Ovary (tissue), 9 donors: ENCODE results near the gene PXDC1. TPM values are rescaled to one million over a fixed set of nuclear protein-coding genes. Genes with fewer than 3 reads are reported as not detected.

ENCODE experiments used
- DNase-seq, 5 donors: peaks; one replicate each; pipeline ENCODE4 v3.0.0-alpha.2; 2019 to 2020
- H3K27ac ChIP-seq, 2 donors: fragments of 200-600 bp; one replicate each; pipeline versions ENCODE4 v1.5.1 to v1.8.0; 2019 to 2022
- H3K27me3 ChIP-seq: fragments of 200-600 bp; one replicate; pipeline ENCODE4 v1.8.0; 2022
- H3K36me3 ChIP-seq: fragments of 200-600 bp; sonication (generic); one replicate; pipeline ENCODE4 v1.5.1; 2019
- H3K4me1 ChIP-seq: one replicate; pipeline ENCODE4 v1.8.1; 2013; ENCODE audit warnings: mild to moderate bottlenecking, moderate library complexity; ENCODE audit not compliant: insufficient read depth
- H3K4me3 ChIP-seq: fragments of 200-600 bp; sonication (generic); one replicate; pipeline ENCODE4 v1.5.1; 2017
- H3K9me3 ChIP-seq, 2 donors: fragments of 200-600 bp in 1 of 2; sonication (generic) in 1 of 2; one replicate each; pipeline versions ENCODE4 v1.5.1 to v1.8.1; 2013 to 2019; ENCODE audit warnings: mild to moderate bottlenecking in 1 of 2, moderate library complexity in 1 of 2
- EP300 ChIP-seq: sonication (generic); formaldehyde crosslinking; IDR thresholded peaks from one replicate; pipeline ENCODE4 v1.6.1; 2017; ENCODE audit warnings: antibody characterized with exemption
- POLR2A ChIP-seq: fragments of 450-650 bp; IDR thresholded peaks from one replicate; pipeline ENCODE4 v1.6.1; 2017; ENCODE audit warnings: antibody characterized with exemption, mild to moderate bottlenecking, moderate library complexity
- WGBS, 3 donors: extraction: QIAGEN DNeasy Blood & Tissue Kit in 1 of 3; methylation state at CpG; one replicate each; pipeline versions ENCODE4 v1.1.5 to v1.1.7; 2013 to 2017; 5-methylcytosine and 5-hydroxymethylcytosine counted together
- intact Hi-C, 4 donors: fragments of 100-400 bp; cut with DNase I; formaldehyde crosslinking; loops; one replicate each; pipeline versions ENCODE4 v1.11.0 to v1.15.1; 2022 to 2023
- polyA plus RNA-seq, 2 donors: library from polyadenylated mRNA; stranded (reverse); fragments of 200-250 nt in 1 of 2; fragments of 350-450 nt in 1 of 2; fragmentation: Illumina TruSeq in 1 of 2; extraction: RNeasy Lipid Tissue Mini Kit (QIAGEN cat#74804) in 1 of 2; gene quantifications; one replicate each; pipeline ENCODE4 v1.2.3, GENCODE V29; 2013 to 2014
- total RNA-seq, 7 donors: library from RNA; depleted of rRNA in 2 of 7; stranded (reverse); fragments of >200 nt in 2 of 7; fragmentation: NEBNext Ultra II Directional in 3 of 7; extraction: Animal tissue kit (Norgen Biotek cat#: 25700) in 3 of 7; gene quantifications; one replicate each; pipeline versions ENCODE4 v1.1.0 to v1.2.4, GENCODE V29; 2016 to 2023
- TF ChIP-seq, protein P1 (sequence below), 3 donors: fragments of 450-650 bp in 2 of 3; fragments of 200-600 bp in 1 of 3; IDR thresholded peaks; one replicate each; pipeline versions ENCODE4 v1.5.1 to v1.8.0; 2016 to 2022; ENCODE audit warnings: antibody characterized with exemption in 3 of 3, mild to moderate bottlenecking in 1 of 3
- donor health status: DM: no; HTN: no; CAD: no; lungs with moderate emphysema.
- donor health status: DM: no; HTN: no; CAD: no.
- donor health status: Bipolar disorder and iron deficiency.
- donor health status: DM: yes; HTN: yes; CAD: no.
- donor health status: DM: no; HTN: no; CAD: no.
- donor health status: DM: yes; HTN: yes; CAD: no.

PXDC1 gene
- total and polyA plus RNA-seq, 9 donors, result 16.1 to 49.4 (median 23.4) TPM

DNA sequence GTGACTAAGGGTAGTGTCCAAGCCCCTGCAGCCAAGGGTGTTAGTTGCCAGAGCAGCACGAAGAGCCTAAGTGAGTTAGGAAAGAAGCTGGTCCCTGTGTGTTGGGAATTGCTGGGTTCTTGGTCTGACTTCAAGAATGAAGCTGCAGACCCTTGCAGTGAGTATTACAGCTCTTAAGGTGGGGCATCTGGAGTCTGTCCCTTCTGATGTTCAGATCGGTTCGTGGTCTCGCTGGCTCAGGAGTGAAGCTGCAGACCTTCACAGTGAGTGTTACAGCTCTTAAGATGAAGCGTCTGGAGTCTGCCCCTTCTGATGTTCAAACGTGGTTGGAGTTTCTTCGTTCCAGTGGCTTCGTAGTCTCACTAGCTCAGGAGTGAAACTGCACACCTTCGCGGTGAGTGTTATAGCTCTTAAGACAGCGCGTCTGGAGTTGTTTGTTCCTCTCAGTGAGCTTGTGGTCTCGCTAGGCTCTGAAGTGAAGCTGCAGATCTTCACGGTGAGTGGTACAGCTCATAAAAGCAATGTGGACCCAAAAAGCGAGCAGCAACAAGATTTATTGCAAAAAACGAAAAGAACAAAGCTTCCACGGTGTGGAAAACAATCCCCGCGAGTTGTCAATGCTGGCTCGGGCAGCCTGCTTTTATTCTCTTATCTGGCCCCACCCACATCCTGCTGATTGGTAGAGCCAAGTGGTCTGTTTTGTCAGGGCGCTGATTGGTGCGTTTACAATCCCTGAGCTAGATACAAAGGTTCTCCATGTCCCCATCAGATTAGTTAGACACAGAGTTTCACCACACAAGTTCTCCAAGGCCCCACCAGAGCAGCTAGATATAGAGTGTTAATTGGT lies 31.8 kb downstream of the PXDC1 start:
- Histone ChIP-seq H3K27ac (no peak overlapping the region), H3K4me3 (no peak overlapping the region), H3K4me1 (no peaks in the 10 kb centered on the region), H3K9me3 (no peaks in the 10 kb centered on the region), H3K27me3 (no peaks in the 10 kb centered on the region), H3K36me3 (no peaks in the 10 kb centered on the region)
- intact Hi-C loops, result loop anchor here in 1 of 4 donors (10.0 kb wide), 1 partner anchor 265 kb away; the partner anchor contains the start of gene SLC22A23
- 62 to 77% (median 68%) methylated on average over 22 of the region's 22 CpGs for WGBS, 3 donors
- no peak for DNase-seq
- TF ChIP-seq, protein P1, sequence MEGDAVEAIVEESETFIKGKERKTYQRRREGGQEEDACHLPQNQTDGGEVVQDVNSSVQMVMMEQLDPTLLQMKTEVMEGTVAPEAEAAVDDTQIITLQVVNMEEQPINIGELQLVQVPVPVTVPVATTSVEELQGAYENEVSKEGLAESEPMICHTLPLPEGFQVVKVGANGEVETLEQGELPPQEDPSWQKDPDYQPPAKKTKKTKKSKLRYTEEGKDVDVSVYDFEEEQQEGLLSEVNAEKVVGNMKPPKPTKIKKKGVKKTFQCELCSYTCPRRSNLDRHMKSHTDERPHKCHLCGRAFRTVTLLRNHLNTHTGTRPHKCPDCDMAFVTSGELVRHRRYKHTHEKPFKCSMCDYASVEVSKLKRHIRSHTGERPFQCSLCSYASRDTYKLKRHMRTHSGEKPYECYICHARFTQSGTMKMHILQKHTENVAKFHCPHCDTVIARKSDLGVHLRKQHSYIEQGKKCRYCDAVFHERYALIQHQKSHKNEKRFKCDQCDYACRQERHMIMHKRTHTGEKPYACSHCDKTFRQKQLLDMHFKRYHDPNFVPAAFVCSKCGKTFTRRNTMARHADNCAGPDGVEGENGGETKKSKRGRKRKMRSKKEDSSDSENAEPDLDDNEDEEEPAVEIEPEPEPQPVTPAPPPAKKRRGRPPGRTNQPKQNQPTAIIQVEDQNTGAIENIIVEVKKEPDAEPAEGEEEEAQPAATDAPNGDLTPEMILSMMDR (IDR thresholded peaks at IDR 0.05), result no peak
- TF ChIP-seq EP300 (no peak), POLR2A (no peak)

DNA sequence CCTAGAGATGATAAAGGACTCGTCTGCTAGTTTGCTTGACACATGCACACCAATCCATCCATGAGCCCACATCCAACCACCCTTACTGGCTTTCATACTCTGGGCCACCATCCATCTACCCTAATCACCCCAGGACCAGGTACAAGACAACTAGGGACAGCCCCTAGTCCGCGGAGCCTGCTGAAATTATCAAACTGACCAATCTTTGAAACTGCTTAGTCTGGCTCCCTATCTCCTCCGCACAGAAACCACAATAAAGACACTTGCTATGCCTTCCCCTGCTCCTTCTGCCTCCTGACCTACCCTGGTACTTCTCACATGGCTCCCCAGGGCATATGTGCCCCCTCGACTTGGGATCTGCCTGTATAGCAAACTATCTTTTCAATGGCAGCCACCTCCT lies 33.1 kb downstream of the PXDC1 start:
- intact Hi-C loops, result no loop called here
- WGBS, 3 donors, result 79 to 81% (median 81%) methylated on average over 5 of the region's 5 CpGs
- Histone ChIP-seq H3K4me3 (no peak overlapping the region), H3K9me3 (no peaks in the 10 kb centered on the region), H3K27me3 (no peaks in the 10 kb centered on the region), H3K27ac (no peak overlapping the region), H3K36me3 (no peaks in the 10 kb centered on the region), H3K4me1 (no peaks in the 10 kb centered on the region)
- TF ChIP-seq EP300, result no peak
- TF ChIP-seq, protein P1 (IDR thresholded peaks at IDR 0.05), result no peak
- TF ChIP-seq POLR2A, result no peak
- DNase-seq, result no peak

DNA sequence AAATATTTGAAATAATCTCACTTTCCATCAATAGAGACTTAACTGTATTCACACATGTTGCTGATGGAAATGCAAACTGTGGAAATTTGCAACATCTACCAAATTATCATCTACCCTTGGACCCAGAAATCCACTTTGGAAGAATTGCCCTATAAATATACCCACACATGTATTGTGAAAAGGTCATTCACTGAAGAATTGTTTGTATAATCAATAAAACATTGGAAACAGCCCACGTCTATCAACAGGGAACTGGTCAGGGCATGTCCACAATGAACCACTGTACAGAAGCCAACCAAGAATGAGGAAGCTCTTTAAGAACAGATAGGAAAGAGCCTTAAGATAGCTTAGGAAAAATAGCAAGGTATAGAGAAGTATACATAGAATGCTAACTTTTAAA lies 36.2 kb downstream of the PXDC1 start:
- TF ChIP-seq POLR2A (no peak), EP300 (no peak)
- TF ChIP-seq, protein P1 (IDR thresholded peaks at IDR 0.05), result no peak
- Histone ChIP-seq H3K27ac (no peak overlapping the region), H3K4me1 (no peaks in the 10 kb centered on the region), H3K9me3 (no peaks in the 10 kb centered on the region), H3K4me3 (no peak overlapping the region), H3K36me3 (no peaks in the 10 kb centered on the region), H3K27me3 (no peaks in the 10 kb centered on the region)
- 0 to 96% (median 95%) methylated on average over 1 of the region's 1 CpG for WGBS, 3 donors
- intact Hi-C loops, result no loop called here
- no peak for DNase-seq

DNA sequence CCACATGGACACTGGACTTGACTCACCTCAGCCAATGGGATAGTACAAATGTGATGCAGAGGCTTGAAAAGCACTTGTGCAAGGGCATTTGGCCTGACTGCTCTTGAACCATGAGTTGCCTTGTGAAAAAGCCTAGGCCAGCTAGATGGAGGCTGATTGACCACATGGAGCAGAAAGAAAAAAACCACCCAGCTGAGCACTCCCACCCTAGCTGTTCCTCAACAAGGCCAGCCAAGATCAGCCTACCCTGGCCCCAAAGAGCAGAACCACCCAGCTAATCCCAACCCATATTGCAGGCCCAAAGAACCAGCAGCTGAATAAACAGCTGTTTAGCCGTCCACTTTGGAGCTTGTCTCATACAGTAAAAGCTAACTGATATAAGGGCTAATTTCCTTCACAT lies 36.7 kb downstream of the PXDC1 start:
- TF ChIP-seq, protein P1 (IDR thresholded peaks at IDR 0.05), result no peak
- TF ChIP-seq POLR2A (no peak), EP300 (no peak)
- Histone ChIP-seq H3K27ac (no peak overlapping the region), H3K9me3 (no peaks in the 10 kb centered on the region), H3K27me3 (no peaks in the 10 kb centered on the region), H3K4me3 (no peak overlapping the region), H3K4me1 (no peaks in the 10 kb centered on the region), H3K36me3 (no peaks in the 10 kb centered on the region)
- WGBS, 3 donors, result 93 to 96% (median 95%) methylated on average over 1 of the region's 1 CpG
- intact Hi-C loops, result no loop called here
- no peak for DNase-seq
